Measurements from ENCODE around the gene STAMBPL1. TPM values are rescaled to one million over a fixed set of nuclear protein-coding genes. Genes with fewer than 3 reads are reported as not detected.
"Not testable (repeated sequence)": the region's sequence is repeated elsewhere in the genome, so short reads cannot be mapped to it uniquely, and the experiment has no call there.

Gene STAMBPL1
- total and polyA plus RNA-seq, 8 donors, result 1.2 to 3.5 (median 2.3) TPM

GRCh38 chr10:88881922-88882645, 2.0 kb downstream of the STAMBPL1 start:
- Histone ChIP-seq H3K9me3 (no peaks in the 10 kb centered on the region), H3K27me3 (peaks cover 0 to under 1% (median 0%) of the 10 kb centered on the region in 4 donors), H3K4me1 (peaks cover 0 to 4% (median 0%) of the 10 kb centered on the region in 3 donors), H3K4me3 (peak overlapping the region in 1 of 4 donors; percentile 79), H3K36me3 (no peaks in the 10 kb centered on the region), H3K27ac (no peak overlapping the region)
- WGBS, 2 donors, result 84 to 87% methylated on average over 5 of the region's 5 CpGs
- DNase-seq (no peak), FAIRE-seq (no peak), ATAC-seq (no peak)
- no peak for TF ChIP-seq CTCF (IDR thresholded peaks at IDR 0.05)
- intact Hi-C loops (cut with DNase I), result no loop called here

GRCh38 chr10:88882646-88883447, 2.8 kb downstream of the STAMBPL1 start:
- H3K27me3 ChIP-seq; DNase-seq; intact Hi-C loops (cut with DNase I); H3K4me3 ChIP-seq; H3K9me3 ChIP-seq; H3K27ac ChIP-seq; ATAC-seq; H3K36me3 ChIP-seq; H3K4me1 ChIP-seq: not testable (repeated sequence)
- FAIRE-seq, result peak; percentile 56
- WGBS, 2 donors, result 73 to 77% methylated on average over 8 of the region's 8 CpGs

- Histone ChIP-seq H3K27ac (no peak overlapping the region), H3K4me3 (no peak overlapping the region), H3K9me3 (no peaks in the 10 kb centered on the region), H3K4me1 (peaks cover 0 to 4% (median 0%) of the 10 kb centered on the region in 3 donors), H3K36me3 (no peaks in the 10 kb centered on the region), H3K27me3 (no peaks in the 10 kb centered on the region)
- no peak for FAIRE-seq
- WGBS, 2 donors, result 65 to 74% methylated on average over 2 of the region's 2 CpGs
- intact Hi-C loops (cut with DNase I), result no loop called here
- ATAC-seq, result no peak
- DNase-seq, result no peak
- TF ChIP-seq CTCF (IDR thresholded peaks at IDR 0.05), result no peak
Observed at GRCh38 chr10:88883448-88883809, 3.4 kb downstream of the STAMBPL1 start.

- DNase-seq (no peak), ATAC-seq (no peak), FAIRE-seq (no peak)
- Histone ChIP-seq H3K27me3 (no peaks in the 10 kb centered on the region), H3K27ac (no peak overlapping the region), H3K4me3 (no peak overlapping the region), H3K36me3 (no peaks in the 10 kb centered on the region), H3K9me3 (no peaks in the 10 kb centered on the region), H3K4me1 (no peaks in the 10 kb centered on the region)
- TF ChIP-seq CTCF (IDR thresholded peaks at IDR 0.05), result no peak
- intact Hi-C loops (cut with DNase I), result no loop called here
Observed at GRCh38 chr10:88886557-88886956, 6.5 kb downstream of the STAMBPL1 start.

GRCh38 chr10:88888810-88889445, 8.9 kb downstream of the STAMBPL1 start:
- H3K27me3 ChIP-seq, result no peaks in the 10 kb centered on the region
- no peak for ATAC-seq
- H3K4me1 ChIP-seq, result no peaks in the 10 kb centered on the region
- no peaks in the 10 kb centered on the region for H3K36me3 ChIP-seq
- TF ChIP-seq CTCF (IDR thresholded peaks at IDR 0.05), result no peak
- no peak for FAIRE-seq
- intact Hi-C loops (cut with DNase I), result no loop called here
- no peak overlapping the region for H3K27ac ChIP-seq
- H3K4me3 ChIP-seq, result no peak overlapping the region
- no peak for DNase-seq
- no peaks in the 10 kb centered on the region for H3K9me3 ChIP-seq

Measured in pancreas (tissue), 10 donors.